HG02642 (cell line): Measurements from ENCODE around the gene FANCE.
A peak's percentile ranks its signal among the peaks of the same experiment; 100 is the strongest.

Experiments used
- ATAC-seq: cut with Tn5 transposase; IDR thresholded peaks from one replicate; pipeline ENCODE4 v1.9.1; 2021; ENCODE audit warnings: mild to moderate bottlenecking; ENCODE audit not compliant: unreplicated experiment, poor library complexity

Gene FANCE

GRCh38 chr6:35457907-35458306, 5.8 kb downstream of the FANCE start:
- no peak for ATAC-seq

- ATAC-seq: no peak
Observed at GRCh38 chr6:35461270-35461669, 9.1 kb downstream of the FANCE start.

GRCh38 chr6:35463292-35463691, 11.2 kb downstream of the FANCE start:
- no peak for ATAC-seq

- no peak for ATAC-seq
Observed at GRCh38 chr6:35465646-35466045, 13.5 kb downstream of the FANCE start.

- ATAC-seq: peak; percentile 86
Observed at GRCh38 chr6:35468181-35468979, 16.2 kb downstream of the FANCE start, which contains the start of gene RPL10A. RPL10A (plus strand) TSS chr6:35468401; CDS start chr6:35468435, 34 bp downstream.

- ATAC-seq: peak; percentile 8
Observed at GRCh38 chr6:35468980-35469750, 17.0 kb downstream of the FANCE start.

GRCh38 chr6:35469751-35470662, 17.9 kb downstream of the FANCE start:
- ATAC-seq: no peak

GRCh38 chr6:35470663-35471120, 18.6 kb downstream of the FANCE start:
- ATAC-seq: no peak

- no peak for ATAC-seq
Observed at GRCh38 chr6:35471836-35472345, 19.8 kb downstream of the FANCE start.

- no peak for ATAC-seq
Observed at GRCh38 chr6:35473075-35473849, 21.1 kb downstream of the FANCE start.

- ATAC-seq: no peak
Observed at GRCh38 chr6:35473850-35474130, 21.7 kb downstream of the FANCE start.

GRCh38 chr6:35474131-35474941, 22.2 kb downstream of the FANCE start:
- no peak for ATAC-seq

GRCh38 chr6:35474942-35475570, 22.9 kb downstream of the FANCE start:
- no peak for ATAC-seq

- ATAC-seq: no peak
Observed at GRCh38 chr6:35475573-35475972, 23.4 kb downstream of the FANCE start.

- ATAC-seq: no peak
Observed at GRCh38 chr6:35476004-35476403, 23.9 kb downstream of the FANCE start.

GRCh38 chr6:35477028-35477427, 24.9 kb downstream of the FANCE start:
- no peak for ATAC-seq

- no peak for ATAC-seq
Observed at GRCh38 chr6:35477551-35478179, 25.5 kb downstream of the FANCE start.

- no peak for ATAC-seq
Observed at GRCh38 chr6:35478259-35478658, 26.1 kb downstream of the FANCE start.
